K562 (cell line): ENCODE results near the gene WNT7B. TPM values are rescaled to one million over a fixed set of nuclear protein-coding genes. Genes with fewer than 3 reads are reported as not detected.

Experiments
- JUN ChIP-seq, 2 experiments: sonication (generic) in 1 of 2; formaldehyde crosslinking in 1 of 2; IDR thresholded peaks; 2 replicates each; pipeline versions ENCODE4 v1.6.1 to v1.8.0; 2012 to 2022; ENCODE audit warnings: borderline replicate concordance in 2 of 2, mild to moderate bottlenecking in 2 of 2, improper control_type of control experiment in 1 of 2, low read depth in 1 of 2, low read length in 1 of 2, missing genetic modification reagents in 1 of 2
- SRSF7 ChIP-seq: fragments of 200-400 bp; formaldehyde crosslinking; optimal IDR thresholded peaks from 2 replicates; pipeline ENCODE3; 2017; ENCODE audit warnings: mild to moderate bottlenecking, low read depth, low read length
- YBX1 ChIP-seq: fragments of 450-650 bp; IDR thresholded peaks from 2 replicates; pipeline ENCODE4 v1.7.1; 2016; ENCODE audit warnings: mild to moderate bottlenecking
- ZC3H8 ChIP-seq: fragments of 450-650 bp; IDR thresholded peaks from 2 replicates; pipeline ENCODE4 v1.6.1; 2017
- ZNF592 ChIP-seq: fragments of 450-650 bp; IDR thresholded peaks from 2 replicates; pipeline ENCODE4 v1.6.1; 2017; ENCODE audit warnings: antibody characterized with exemption, mild to moderate bottlenecking
- ZZZ3 ChIP-seq: fragments of 450-650 bp; IDR thresholded peaks from 2 replicates; pipeline ENCODE4 v1.6.1; 2016; ENCODE audit warnings: antibody characterized with exemption, mild to moderate bottlenecking, moderate library complexity
- polyA plus RNA-seq, 8 experiments: library from polyadenylated mRNA; depleted of rRNA in 4 of 8; stranded (reverse) in 5 of 8; unstranded in 3 of 8; fragments of >200 nt; fragmentation: Nextera tagmentation in 2 of 8; fragmentation: Illumina TruSeq in 1 of 8; extraction: Ambion mirVana in 2 of 8; extraction: Trizol in 1 of 8; gene quantifications; 2 replicates each; pipeline versions ENCODE4 v1.2.1 to v1.2.3, GENCODE V29; 2011 to 2014; ENCODE audit warnings: inconsistent platforms in 1 of 8, missing spikeins in 1 of 8
- total RNA-seq, 7 experiments: library from RNA; depleted of rRNA in 6 of 7; stranded (reverse); fragments of >200 nt in 6 of 7; fragmentation: Illumina TruSeq in 2 of 7; extraction: Trizol in 2 of 7; gene quantifications; 2 replicates each; pipeline versions ENCODE4 v1.2.1 to v1.2.3, GENCODE V29; 2011 to 2021; ENCODE audit warnings: low replicate concordance in 1 of 7

WNT7B gene
- total and polyA plus RNA-seq, 9 of the 15 experiments (the other 6 are each of a cell fraction or from before 2014, with no cell fraction given), result not detected

DNA sequence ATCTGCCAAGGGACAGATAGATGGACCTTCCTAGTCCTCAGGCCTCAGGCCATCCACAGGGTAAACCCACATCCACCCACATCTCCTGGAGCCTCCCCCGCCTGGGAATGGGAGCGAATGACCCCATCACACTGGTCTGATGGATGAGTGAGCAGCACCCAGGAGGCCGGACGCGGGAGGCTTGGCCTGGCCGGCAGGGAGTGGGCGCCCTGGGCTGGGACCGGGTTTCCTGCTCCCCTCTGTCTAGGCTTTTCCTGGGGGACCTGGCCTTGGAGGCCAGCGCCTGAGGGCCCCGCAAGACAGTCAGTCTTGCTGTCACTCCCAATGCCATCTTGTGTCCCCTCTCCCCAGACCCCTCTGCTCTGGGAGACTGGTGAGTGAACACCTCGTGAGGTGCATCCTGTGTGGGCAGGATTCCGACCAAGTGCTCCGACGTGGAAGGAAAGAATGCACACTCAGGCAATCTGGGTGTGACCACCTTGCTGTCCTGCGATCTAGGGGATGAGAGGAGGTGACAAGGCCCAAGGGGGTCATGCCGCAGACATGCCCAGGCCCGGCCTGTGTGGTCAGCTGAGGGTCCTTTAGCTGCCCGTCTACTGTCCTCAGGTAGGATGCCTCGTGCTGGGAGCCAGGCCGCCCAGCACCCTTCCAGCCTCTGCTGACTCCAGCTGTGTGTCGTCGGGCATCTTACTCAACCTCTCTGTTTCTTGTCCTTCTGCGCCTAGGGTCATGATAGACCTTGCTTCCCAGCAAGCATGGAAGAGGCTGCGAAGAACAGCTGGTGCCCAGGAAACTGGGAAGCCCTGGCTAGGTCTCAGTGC is 26.5 kb upstream of the WNT7B start (continued):
- TF ChIP-seq JUN (IDR thresholded peaks at IDR 0.05; ENCODE audit: borderline replicate concordance, low read depth, low read length) (no peak), JUN (CRISPR knock-in tag; IDR thresholded peaks at IDR 0.05; ENCODE audit: borderline replicate concordance) (no peak), YBX1 (no peak), ZNF592 (no peak), SRSF7 (no peak), ZZZ3 (no peak), ZC3H8 (no peak)
